HepG2 (cell line): Measurements from ENCODE around the gene GGPS1. TPM values are rescaled to one million over a fixed set of nuclear protein-coding genes. Genes with fewer than 3 reads are reported as not detected.
A peak's percentile ranks its signal among the peaks of the same experiment; 100 is the strongest.

Experiments used
- ARID3A ChIP-seq: IDR thresholded peaks from 2 replicates; pipeline ENCODE4 v1.6.1; 2012; ENCODE audit warnings: low read depth, low read length, improper control_type of control experiment
- GRHL1 ChIP-seq: sonication (generic); formaldehyde crosslinking; conservative IDR thresholded peaks from 2 replicates; pipeline ENCODE4 v1.8.0; 2022; ENCODE audit warnings: missing genetic modification reagents
- MAFG ChIP-seq: sonication (generic); formaldehyde crosslinking; IDR thresholded peaks from 2 replicates; pipeline ENCODE4 v1.5.1; 2020; ENCODE audit warnings: mild to moderate bottlenecking, missing genetic modification reagents
- MLXIP ChIP-seq: sonication (generic); formaldehyde crosslinking; IDR thresholded peaks from 2 replicates; pipeline ENCODE4 v1.9.0; 2021; ENCODE audit warnings: missing genetic modification reagents, borderline replicate concordance
- ONECUT2 ChIP-seq: sonication (generic); formaldehyde crosslinking; IDR thresholded peaks from 2 replicates; pipeline ENCODE4 v1.4.0; 2020; ENCODE audit warnings: missing genetic modification reagents
- RBM39 ChIP-seq: fragments of 200-400 bp; formaldehyde crosslinking; IDR thresholded peaks from one replicate; pipeline ENCODE4 v1.6.1; 2018; ENCODE audit warnings: antibody characterized with exemption, mild to moderate bottlenecking, low read depth, low read length; ENCODE audit not compliant: poor library complexity, severe bottlenecking
- SCMH1 ChIP-seq: sonication (generic); formaldehyde crosslinking; IDR thresholded peaks from 2 replicates; pipeline ENCODE4 v1.9.0; 2021; ENCODE audit warnings: missing genetic modification reagents, mild to moderate bottlenecking, borderline replicate concordance
- SMYD3 ChIP-seq: sonication (generic); formaldehyde crosslinking; IDR thresholded peaks from 2 replicates; pipeline ENCODE4 v1.8.1; 2023; ENCODE audit warnings: mild to moderate bottlenecking, missing genetic modification reagents
- SP4 ChIP-seq: sonication (generic); formaldehyde crosslinking; IDR thresholded peaks from 2 replicates; pipeline ENCODE4 v1.8.1; 2023; ENCODE audit warnings: mild to moderate bottlenecking, missing genetic modification reagents
- TBL1XR1 ChIP-seq: fragments of 150-350 bp; IDR thresholded peaks from 2 replicates; pipeline ENCODE4 v1.6.1; 2014; ENCODE audit warnings: borderline replicate concordance, low read length; ENCODE audit not compliant: partially characterized antibody
- TFDP1 ChIP-seq: IDR thresholded peaks from 2 replicates; pipeline ENCODE4 v1.6.1; 2016; ENCODE audit warnings: missing compliant biosample characterization, missing genetic modification reagents, borderline replicate concordance
- ZBTB10 ChIP-seq: sonication (generic); formaldehyde crosslinking; IDR thresholded peaks from 2 replicates; pipeline ENCODE4 v1.4.0; 2020; ENCODE audit warnings: missing genetic modification reagents, borderline replicate concordance
- ZNF709 ChIP-seq: sonication (generic); formaldehyde crosslinking; IDR thresholded peaks from 2 replicates; pipeline ENCODE4 v1.5.0; 2020; ENCODE audit warnings: mild to moderate bottlenecking, missing genetic modification reagents
- ZNF782 ChIP-seq: sonication (generic); formaldehyde crosslinking; IDR thresholded peaks from 2 replicates; pipeline ENCODE4 v1.4.0; 2020; ENCODE audit warnings: missing genetic modification reagents, mild to moderate bottlenecking, borderline replicate concordance
- ZNF800 ChIP-seq: sonication (generic); formaldehyde crosslinking; IDR thresholded peaks from 2 replicates; pipeline ENCODE4 v1.4.0; 2020; ENCODE audit warnings: missing genetic modification reagents
- ZNF879 ChIP-seq: sonication (generic); formaldehyde crosslinking; IDR thresholded peaks from 2 replicates; pipeline ENCODE4 v1.8.1; 2023; ENCODE audit warnings: missing genetic modification reagents
- polyA plus RNA-seq, 8 experiments: library from polyadenylated mRNA; depleted of rRNA in 3 of 8; stranded (reverse) in 7 of 8; unstranded in 1 of 8; fragments of >200 nt; fragmentation: Illumina TruSeq in 4 of 8; extraction: Trizol in 4 of 8; gene quantifications; 2 replicates each; pipeline versions ENCODE4 v1.2.1 to v1.2.3, GENCODE V29; 2011 to 2016; ENCODE audit warnings: low read depth in 4 of 8, missing spikeins in 1 of 8, mixed read lengths in 1 of 8; ENCODE audit not compliant: insufficient read depth in 1 of 8
- total RNA-seq, 5 experiments: library from RNA; depleted of rRNA; stranded (reverse); fragments of >200 nt; fragmentation: Illumina TruSeq; extraction: Trizol; gene quantifications; 2 replicates each; pipeline ENCODE4 v1.2.3, GENCODE V29; 2016; ENCODE audit warnings: low read depth in 1 of 5

Gene GGPS1
- total and polyA plus RNA-seq, 2 of the 13 experiments (the other 11 are each of a cell fraction or from before 2014, with no cell fraction given), result 28.8 to 42.6 TPM

GRCh38 chr1:235327559-235328270, 655 bp upstream of the GGPS1 start, which contains the start of gene ARID4B (continued):
- TF ChIP-seq GRHL1 (no peak), ZBTB10 (CRISPR knock-in tag) (no peak), ONECUT2 (CRISPR knock-in tag) (no peak), ZNF800 (CRISPR knock-in tag) (no peak), SP4 (CRISPR knock-in tag) (no peak), TBL1XR1 (peak; percentile 24), MAFG (CRISPR knock-in tag) (no peak), TFDP1 (no peak), MLXIP (CRISPR knock-in tag) (no peak), ARID3A (no peak), ZNF782 (CRISPR knock-in tag) (no peak), SCMH1 (CRISPR knock-in tag) (no peak), ZNF709 (CRISPR knock-in tag) (no peak), SMYD3 (CRISPR knock-in tag) (no peak), RBM39 (no peak), ZNF879 (CRISPR knock-in tag) (no peak)
